HG02571 (cell line): ENCODE results near the gene BCAS3.
"Not testable (repeated sequence)": the region's sequence is repeated elsewhere in the genome, so short reads cannot be mapped to it uniquely, and the experiment has no call there.

Experiments used
- ATAC-seq: cut with Tn5 transposase; IDR thresholded peaks from one replicate; pipeline ENCODE4 v1.9.1; 2021; ENCODE audit warnings: mild to moderate bottlenecking, moderate library complexity; ENCODE audit not compliant: unreplicated experiment

The BCAS3 gene

GRCh38 chr17:61239327-61239726 lies 561.7 kb downstream of the BCAS3 start:
- ATAC-seq: no peak

GRCh38 chr17:61239953-61240352 lies 562.3 kb downstream of the BCAS3 start:
- no peak for ATAC-seq

DNA sequence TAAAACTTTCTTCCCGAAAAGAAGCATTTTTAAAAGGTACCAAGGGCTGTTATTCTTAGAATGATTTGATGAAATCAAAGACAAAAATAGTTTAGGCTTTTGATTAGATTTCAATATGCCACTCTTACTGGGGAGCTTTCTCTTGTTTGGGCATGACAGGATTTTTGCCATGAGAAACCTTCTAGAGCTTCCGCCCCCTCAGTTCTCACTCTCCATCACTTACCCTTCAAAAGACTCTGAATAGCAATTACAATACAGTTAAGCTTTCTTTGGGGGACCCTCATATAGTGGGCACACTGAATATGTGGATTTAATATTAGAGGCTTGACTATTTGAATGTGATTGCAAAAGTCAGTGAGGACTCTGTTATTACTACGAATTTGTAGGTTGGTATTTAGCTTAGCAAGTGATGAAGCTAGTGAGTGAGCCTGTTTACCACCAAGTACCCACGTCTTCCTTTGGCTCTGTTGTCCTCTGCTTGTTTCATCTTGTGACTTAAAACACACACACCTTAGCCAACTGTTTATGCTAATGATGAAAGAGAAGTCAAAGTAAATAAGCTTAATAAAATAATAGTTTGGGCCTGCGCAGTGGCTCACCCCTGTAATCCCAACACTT lies 563.3 kb downstream of the BCAS3 start:
- no peak for ATAC-seq

DNA sequence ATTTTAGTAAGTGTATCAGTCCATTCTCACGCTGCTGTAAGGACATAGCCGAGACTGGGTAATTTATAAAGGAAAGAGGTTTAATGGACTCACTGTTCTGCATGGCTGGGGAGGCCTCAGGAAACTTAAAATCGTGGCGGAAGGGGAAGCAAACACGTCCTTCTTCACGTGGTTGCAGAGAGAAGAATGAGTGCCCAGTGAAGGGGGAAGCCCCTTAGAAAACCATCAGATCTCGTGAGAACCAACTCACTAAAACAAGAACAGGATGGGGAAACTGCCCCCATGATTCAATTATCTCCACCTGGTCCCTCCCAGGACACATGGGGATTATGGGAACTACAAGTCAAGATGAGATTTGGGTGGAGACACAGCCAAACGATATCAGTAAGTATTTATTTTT lies 567.3 kb downstream of the BCAS3 start:
- ATAC-seq: not testable (repeated sequence)

GRCh38 chr17:61245706-61246135 lies 568.1 kb downstream of the BCAS3 start:
- ATAC-seq: no peak

DNA sequence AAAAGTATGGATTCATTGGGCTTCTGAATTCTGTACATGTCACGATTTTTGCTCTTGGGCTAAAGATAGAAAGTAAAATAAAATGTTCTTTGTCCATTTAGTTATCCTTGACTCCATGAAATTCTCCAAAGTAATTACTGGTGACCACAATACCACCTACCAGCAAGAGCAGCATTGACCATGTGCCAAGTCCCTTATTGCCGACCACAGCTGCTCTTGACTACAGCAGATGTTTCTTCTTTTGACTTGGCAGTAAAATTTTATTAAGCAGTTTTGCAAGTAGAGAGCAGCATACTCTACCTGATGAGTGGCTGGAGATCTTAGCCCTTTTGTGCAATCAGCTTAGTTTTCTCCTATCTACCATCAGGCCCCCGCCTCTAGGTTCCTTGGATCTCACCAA lies 569.8 kb downstream of the BCAS3 start:
- no peak for ATAC-seq

GRCh38 chr17:61248399-61248798 lies 570.7 kb downstream of the BCAS3 start:
- no peak for ATAC-seq

GRCh38 chr17:61249649-61250299 lies 572.1 kb downstream of the BCAS3 start:
- no peak for ATAC-seq

GRCh38 chr17:61250335-61250890 lies 572.8 kb downstream of the BCAS3 start:
- no peak for ATAC-seq

GRCh38 chr17:61251939-61252865 lies 574.6 kb downstream of the BCAS3 start:
- ATAC-seq: no peak

- ATAC-seq: no peak
These were observed 575.7 kb downstream of the BCAS3 start for GRCh38 chr17:61253362-61253761.

DNA sequence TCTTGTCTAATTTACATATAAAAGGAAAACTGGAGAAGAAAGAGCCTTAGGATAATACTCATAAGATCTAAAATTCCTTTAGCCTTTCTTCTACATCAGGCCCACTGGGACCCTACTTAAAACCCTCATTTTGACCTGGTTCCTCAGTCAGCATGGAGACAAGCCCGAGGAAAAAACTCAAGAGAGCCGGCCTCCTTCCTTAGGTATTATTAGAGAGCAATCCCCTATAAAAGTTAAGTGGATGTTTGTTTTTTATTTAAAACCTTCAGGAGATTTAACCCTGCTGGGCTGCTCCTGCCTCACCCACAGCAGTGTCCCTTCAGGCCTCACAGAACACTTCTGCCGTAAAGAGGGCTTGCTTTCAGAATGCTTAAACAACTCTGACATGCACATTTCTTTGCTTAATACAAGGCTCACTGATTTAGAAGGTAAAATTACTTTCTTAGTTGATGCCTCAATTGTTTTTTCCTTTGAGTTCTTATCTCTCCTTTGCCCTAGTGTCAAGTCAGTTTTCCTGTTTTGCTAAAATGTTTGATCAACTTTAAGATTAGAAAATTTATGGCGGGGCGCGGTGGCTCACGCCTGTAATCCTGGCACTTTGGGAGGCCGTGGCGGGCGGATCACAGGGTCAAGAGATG lies 576.4 kb downstream of the BCAS3 start:
- no peak for ATAC-seq

DNA sequence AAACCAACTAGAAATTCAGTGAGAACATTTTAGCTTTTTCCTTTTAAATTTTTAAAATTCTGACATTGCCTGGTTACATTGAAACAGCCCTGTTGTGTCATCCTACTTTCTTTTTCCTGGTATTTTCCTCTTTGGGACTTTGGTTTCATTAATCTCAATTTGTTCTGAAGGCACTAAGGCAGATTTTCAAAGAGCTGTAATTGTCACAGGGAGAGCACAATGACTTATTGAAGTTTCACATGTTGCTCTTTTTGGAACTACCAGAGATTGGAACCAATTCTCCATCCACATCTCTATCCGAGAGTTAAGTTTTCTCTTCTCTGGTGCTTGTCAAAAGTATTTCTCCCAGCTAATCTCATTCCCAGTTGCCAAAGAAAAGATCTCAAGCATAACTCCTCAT lies 577.3 kb downstream of the BCAS3 start:
- no peak for ATAC-seq

GRCh38 chr17:61255647-61256046 lies 578.0 kb downstream of the BCAS3 start:
- ATAC-seq: no peak

GRCh38 chr17:61259360-61259759 lies 581.7 kb downstream of the BCAS3 start:
- ATAC-seq: no peak

- no peak for ATAC-seq
These were observed 582.6 kb downstream of the BCAS3 start for GRCh38 chr17:61260071-61260797.

- ATAC-seq: no peak
These were observed 583.5 kb downstream of the BCAS3 start for GRCh38 chr17:61261001-61261637.

DNA sequence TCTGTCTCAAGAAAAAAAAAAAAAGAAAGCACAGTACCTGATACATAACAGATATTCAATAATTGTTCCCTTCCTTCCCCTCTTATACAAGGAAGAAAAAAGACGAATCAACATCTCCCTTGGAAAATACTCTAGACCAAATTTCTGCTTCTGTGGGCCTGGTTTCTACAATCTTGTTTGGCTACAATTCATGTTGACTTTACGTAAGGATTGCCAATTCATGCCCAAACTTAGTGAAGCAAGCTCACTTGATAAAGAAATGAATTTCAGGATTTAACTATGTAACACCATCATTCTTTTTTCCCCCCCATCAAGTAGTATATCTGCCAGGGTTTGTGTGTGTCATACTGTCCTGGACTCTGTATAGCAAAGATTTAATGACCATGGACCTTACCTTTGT lies 587.7 kb downstream of the BCAS3 start:
- no peak for ATAC-seq

DNA sequence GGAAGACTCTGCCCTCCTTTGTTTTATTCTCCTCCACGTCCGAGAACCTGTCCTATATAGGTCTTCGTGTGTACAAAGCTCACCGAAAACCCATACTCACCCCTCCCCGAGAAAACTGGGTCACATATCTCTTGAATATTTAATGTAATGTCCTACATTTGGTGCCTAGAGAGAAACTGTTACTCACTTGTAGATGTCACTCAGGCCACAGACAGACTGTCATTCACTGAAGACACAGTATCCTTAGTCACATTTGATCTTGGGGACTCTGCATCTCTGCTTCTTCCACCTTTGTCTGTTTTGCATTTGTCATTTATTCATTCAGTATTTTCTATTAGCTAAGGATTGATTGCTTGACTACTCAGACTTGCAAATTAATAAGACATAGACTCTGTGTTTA lies 590.2 kb downstream of the BCAS3 start:
- no peak for ATAC-seq

DNA sequence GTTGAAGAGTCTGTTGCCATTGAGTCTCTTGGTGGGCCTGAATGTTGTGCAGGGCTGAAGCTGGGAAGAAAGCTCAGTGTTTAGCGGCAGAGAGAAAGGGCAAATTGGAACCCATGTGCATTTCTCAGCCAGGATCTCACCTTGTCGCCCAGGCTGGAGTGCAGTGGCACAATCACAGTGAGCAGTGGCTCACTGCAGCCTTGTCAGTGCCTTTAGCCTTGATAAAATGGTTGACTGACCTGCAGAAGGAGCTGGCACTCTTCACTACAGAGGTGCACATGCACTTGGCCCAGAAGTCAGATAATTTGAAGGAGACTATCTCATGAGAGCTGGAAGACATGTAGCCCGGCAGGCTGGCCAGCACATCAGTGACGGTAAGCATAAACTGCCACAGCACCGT lies 597.7 kb downstream of the BCAS3 start:
- ATAC-seq: no peak
